Ecto neural progenitor cell (in vitro differentiated cells): Measurements from ENCODE around the gene XK.
A peak's percentile ranks its signal among the peaks of the same experiment; 100 is the strongest.
"Not testable (repeated sequence)": the region's sequence is repeated elsewhere in the genome, so short reads cannot be mapped to it uniquely, and the experiment has no call there.

Experiments
- DNase-seq: peaks from one replicate; pipeline ENCODE4 v3.0.0-alpha.2; 2018; ENCODE audit warnings: low spot score

The XK gene

GRCh38 chrX:37685381-37686359 is at the start of gene XK:
Gene XK, plus strand, starts transcription at chrX:37685791. Its CDS starts 171 bp downstream, at chrX:37685962.
- DNase-seq = peak; percentile 75

DNA sequence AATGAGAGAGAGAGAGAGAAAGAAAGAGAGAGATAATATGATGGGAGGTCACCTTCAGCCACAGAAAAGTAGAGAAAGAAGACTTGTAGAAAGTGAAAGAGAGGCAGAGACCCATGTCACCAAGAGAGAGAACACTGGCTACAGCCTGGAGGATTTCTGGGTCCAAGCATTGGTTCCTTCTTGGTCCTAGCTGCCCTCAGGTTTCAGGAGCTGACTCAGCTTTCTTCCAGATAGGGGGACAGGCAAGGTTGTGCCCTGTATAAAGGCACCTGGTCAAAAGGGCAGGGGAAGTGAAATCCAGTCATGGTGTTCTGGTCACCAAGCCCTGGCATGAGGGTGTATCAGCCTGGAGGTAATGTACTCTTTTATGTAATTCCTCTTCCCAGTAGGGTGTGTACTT is 47.5 kb upstream of the XK start:
- no peak for DNase-seq

DNA sequence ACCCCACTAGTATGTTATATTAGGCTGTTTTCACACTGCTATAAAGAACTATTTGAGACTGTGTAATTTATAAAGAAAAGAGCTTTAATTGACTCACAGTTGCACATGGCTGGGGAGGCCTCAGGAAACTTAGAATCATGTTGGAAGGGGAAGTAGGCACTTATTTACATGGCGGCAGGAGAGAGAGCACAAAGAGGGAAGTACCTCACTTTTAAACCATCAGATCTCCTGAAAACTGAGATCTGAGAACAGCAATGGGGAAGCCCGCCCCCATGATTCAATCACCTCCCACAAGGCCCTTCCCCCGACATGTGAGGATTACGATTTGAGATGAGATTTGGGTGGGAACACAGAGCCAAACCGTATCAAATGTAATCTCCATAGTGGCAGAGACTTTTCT is 45.4 kb upstream of the XK start:
- DNase-seq = no peak

GRCh38 chrX:37641859-37642258 is 43.7 kb upstream of the XK start:
- DNase-seq = no peak

DNA sequence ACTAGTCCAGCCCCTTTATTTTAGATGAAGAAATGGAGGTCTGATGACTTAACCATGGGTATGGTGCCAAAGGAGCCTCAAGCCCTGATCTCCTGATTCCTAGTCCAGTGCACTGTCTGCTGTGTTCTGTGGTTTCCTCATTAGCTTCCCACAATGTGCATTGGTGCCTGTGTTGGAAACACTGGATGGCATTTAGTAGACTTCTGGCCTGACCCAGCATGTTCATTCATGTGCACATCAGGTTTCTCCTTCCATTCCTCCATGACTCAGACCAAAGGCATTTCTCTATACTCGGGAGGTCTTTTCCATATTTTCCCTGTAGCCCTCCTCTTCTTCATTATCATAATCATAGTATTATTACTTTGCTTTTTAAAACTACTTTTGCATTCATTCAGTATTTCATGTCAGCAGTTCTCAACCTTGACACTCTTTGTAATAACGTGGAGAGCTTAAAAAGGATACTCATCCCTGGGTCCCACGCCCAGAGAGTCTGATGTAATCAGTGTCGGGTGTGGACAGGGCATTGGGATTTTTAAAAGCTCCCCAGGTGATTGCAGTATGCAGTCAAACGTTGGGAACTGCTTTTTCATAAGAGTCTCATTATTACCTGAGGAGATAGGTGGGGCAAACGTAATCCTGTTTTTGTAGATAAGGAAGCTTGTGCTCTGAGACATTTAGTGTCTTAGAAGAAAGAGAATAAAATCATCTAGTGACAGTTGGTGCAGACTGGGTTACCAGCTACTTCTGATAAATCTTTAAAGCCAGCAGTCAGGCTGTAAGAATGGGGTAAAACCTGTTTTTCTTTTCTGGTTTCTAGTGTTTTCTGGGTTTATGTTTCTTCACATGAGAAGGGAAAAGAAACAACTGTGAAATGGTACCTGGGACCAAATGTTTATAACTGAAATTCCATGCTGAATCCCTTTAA is 40.9 kb upstream of the XK start:
- DNase-seq = no peak

DNA sequence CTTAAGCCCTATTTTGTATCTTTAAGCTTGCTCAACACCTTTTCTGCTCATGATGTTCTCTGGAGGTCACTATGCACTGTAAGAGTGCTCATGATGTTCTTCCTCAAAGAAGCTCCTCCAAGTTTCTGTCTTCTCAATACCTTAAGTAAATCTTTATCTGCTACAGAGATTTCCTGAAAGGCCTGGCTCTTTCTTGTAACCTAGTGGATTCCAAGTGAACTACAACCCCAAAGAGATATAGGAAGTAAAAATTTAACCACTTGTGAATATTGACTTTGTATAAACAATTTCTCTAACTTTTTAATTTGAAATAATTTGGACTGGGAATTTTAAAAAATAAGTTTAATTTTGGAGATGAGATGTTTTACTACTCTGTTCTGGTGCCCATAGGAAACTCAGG is 39.3 kb upstream of the XK start:
- no peak for DNase-seq

DNA sequence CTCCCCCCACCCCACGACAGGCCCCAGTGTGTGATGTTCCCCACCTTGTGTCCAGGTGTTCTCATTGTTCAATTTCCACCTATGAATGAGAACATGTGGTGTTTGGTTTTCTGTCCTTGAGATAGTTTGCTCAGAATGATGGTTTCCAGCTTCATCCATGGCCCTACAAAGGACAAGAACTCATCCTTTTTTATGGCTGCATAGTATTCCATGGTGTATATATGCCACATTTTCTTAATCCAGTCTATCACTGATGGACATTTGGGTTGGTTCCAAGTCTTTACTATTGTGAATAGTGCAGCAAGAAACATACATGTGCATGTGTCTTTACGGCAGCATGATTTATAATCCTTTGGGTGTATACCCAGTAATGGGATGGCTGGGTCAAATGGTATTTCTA is 34.7 kb upstream of the XK start:
- not testable (repeated sequence) for DNase-seq

DNA sequence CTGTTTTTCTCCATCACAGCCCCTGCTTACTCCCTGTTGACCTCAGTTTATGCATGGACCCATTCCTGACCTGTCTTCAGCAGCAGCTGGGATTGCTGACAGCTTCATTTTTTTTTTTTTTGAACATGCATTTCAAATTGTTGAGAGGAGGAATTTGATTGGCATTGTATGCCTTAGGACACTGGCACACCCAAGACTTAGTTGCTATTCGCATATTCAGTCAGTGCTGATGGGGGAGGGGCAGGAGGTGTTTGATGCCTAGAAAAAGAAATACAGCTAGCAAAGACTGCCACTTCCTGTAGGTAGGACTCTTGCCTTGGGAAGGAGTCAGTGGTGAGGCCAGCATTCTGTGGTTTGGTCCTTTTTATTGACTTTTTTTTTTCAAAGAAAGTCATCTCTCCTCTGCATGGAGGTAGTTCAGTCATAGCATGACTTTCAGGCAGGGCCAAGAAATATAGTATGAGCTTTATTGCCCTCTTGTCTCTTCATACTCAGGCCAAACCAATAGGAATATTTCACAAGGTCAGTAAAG is 33.6 kb upstream of the XK start:
- DNase-seq = no peak

DNA sequence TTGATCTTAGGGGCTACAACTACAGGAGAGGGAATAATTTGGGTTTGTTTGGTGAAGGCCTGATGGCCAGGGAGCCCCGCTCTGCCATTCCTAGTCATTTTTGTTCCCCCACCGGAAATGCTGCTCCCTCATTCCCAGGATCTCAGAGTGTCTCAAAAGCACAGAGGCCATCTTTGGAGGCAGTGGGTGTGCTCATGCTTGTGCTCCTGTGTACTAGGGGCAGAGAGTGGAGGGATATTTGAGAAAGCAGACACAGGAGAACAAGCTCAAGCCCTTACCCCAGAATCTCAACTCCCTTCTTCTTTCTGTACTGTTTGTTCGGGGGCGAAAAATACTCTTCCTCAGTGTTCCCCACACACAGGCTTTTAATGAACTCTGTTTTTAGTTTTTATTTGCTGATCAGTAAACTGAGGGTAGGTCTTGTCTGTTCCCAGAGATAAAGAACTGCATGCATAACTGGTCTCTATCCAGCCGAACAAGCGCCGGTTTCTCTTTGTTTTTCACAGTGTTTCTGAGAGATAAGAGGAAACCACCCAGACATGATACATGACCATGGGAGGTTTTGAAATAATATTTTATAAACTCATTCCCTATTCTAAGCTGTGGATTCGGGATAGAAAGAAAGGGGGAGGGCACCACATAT is 32.9 kb upstream of the XK start:
- no peak for DNase-seq

GRCh38 chrX:37653397-37654085 is 32.0 kb upstream of the XK start:
- DNase-seq = no peak

- DNase-seq = no peak
Observed at GRCh38 chrX:37658343-37659030, 27.1 kb upstream of the XK start.

DNA sequence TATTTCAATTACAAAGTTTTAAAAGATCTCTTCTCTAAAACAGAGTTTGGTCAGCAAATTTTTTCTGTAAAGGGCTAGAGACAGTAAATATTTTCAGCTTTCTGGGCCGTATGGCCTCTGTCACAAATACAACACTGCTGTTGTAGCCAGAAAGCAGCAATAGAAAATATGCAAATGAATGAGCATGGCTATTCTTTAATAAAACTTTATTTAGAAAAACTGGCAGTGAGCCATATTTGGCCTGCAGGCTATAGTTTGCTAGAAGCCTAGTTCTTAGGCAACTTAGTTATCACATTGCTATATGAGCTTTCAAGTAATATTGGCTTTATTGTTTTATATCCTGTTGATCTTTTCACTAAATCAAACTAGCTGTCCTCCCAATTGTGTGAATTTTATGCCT is 26.5 kb upstream of the XK start:
- no peak for DNase-seq

- no peak for DNase-seq
Observed at GRCh38 chrX:37662181-37662580, 23.4 kb upstream of the XK start.

DNA sequence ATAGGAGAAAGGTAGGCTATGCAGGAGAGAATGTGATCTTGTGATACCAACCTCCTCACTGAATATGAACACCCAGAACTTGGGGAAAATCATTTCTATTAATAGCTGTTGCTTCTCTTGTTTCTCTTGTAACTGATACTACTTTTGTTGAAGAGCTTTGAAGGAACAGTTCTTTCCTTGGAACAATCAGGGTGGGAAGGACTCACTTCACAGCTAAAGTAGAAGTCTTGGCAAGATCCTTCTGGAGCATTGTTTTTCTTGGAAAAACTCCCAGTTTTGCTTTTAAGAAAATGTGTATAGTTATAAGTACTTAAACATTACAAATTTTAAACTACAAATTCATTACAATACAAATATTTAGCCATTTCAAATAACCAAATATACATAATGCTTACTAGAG is 19.1 kb upstream of the XK start:
- DNase-seq = no peak

DNA sequence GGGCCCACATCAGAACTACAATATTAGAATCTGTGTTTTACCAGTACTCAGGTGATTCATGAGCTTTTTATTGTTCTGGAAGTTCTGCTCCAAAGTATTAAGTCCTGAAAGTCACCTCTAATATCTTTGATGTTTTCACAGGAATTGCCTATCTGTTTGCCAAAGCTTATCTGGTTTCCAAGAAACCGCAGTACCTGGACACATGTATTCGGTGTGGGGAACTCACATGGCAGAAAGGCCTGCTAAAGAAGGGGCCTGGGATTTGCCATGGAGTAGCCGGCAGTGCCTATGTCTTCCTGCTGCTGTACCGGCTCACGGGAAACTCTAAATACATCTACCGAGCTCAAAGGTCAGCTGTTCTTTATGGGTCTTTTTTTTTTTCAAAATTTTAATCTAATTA is 18.4 kb upstream of the XK start:
- DNase-seq = no peak

DNA sequence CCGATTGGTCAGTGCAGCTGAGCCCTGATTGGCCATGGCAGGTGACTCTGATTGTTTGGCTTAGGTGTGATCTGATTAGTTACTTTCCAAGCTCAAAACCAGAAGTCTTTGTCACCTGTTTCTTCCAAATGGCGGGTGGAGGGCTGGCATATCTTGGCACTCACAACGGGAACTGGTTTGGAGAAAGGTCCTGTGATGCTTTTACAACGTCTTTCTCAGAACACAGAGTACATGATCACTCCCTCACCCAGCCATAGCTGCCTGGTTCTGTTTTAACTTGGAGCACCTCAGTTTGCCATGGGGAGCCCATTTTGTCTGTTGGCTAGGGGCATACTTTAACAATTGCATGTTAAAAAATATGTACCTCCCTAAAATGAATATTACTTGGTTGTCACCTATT is 13.0 kb upstream of the XK start:
- DNase-seq = no peak

GRCh38 chrX:37676811-37677210 is 8.8 kb upstream of the XK start:
- no peak for DNase-seq

GRCh38 chrX:37677243-37677642 is 8.3 kb upstream of the XK start:
- no peak for DNase-seq

DNA sequence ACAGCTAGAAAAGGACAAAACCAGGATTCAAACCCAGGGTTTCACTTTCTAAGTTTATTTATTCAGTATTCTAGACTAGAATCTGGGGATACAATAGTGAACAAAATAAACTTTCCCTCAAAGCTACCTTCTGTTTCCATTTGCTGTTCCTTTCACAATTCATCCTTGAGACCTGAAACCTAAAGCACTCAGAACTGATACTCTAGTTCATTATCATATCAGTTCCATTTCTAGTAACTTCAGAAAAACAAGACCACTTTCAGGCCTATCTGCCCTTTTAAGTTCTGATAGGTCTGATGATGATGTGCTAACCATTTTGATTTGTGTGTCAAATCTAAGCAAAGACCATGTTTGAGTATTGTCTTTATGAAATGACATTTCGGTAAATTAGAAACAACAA is 7.8 kb upstream of the XK start:
- no peak for DNase-seq

DNA sequence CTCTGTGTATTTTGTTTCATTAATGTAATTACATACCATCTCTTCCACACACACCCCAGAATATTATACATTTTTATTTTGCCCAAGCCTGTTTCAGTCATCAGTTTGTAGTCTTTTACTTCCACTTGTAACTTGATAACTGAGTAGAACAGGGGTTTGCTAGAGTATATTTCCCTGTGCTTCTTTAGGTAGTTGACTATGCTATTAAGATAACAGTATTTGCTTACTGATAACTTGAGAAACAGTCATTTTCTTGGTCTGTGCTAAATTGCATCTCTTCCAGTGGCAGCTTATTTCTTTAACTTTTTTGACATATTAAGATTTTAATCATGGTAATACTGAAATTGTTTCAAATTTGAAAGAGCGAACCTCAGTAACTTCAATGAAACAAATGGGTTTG is 7.0 kb upstream of the XK start:
- no peak for DNase-seq

DNA sequence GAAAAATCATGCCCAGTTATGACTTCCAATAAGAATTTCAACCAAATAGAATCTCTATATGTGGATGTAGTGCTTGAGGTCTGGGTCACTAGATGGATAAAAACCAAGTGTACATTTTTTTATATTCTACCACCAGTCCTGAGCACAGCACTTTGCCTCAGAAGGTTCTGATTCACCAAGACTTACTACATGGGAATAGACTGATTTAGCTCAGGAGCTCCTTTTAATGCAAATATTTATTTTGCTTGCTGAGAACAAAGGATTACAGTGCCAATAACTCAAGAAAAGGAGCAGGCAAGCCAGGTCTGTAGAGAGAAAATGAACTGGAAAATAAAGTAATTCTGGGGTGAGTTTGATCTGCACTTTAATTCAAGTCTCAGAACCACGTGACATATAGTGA is 6.4 kb upstream of the XK start:
- DNase-seq = no peak
